ENCODE measurements around the gene ZCCHC17. TPM values are rescaled to one million over a fixed set of nuclear protein-coding genes. Genes with fewer than 3 reads are reported as not detected.

The ZCCHC17 gene
- total RNA-seq, 1 experiment from 2014 or later = 30.2 TPM

DNA sequence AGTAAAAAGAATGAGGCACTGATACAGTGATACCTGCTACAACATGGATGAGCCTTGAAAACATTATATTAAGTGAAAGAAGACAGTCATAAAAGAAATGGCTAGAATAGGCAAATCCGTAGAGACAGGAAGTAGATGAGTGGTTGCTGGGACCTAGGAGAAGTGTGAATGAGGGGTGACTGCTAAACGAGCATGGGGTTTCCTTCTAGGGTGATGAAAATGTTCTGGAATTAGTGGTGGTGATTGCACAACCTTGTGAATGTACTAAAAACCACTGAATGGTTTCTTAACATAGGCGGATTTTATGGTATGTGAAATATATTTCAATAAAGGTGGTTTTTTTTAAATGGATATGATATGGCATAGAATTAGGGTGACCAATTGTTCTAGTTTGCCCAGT lies 103.6 kb downstream of the ZCCHC17 start:
- Histone ChIP-seq H3K9me3 (ENCODE audit: low read length) (no peaks in the 10 kb centered on the region), H3K9ac (ENCODE audit: low read length) (no peak overlapping the region), H3K9me2 (replicated peaks; ENCODE audit: low read length) (no peaks in the 10 kb centered on the region), H2AFZ (ENCODE audit: low read length) (no peak overlapping the region), H3K79me2 (ENCODE audit: low read length) (no peaks in the 10 kb centered on the region), H3K4me3 (ENCODE audit: low read length) (no peak overlapping the region), H3F3A (ENCODE audit: low read length, unreplicated experiment) (no peaks in the 10 kb centered on the region), H4K20me1 (ENCODE audit: low read length) (no peaks in the 10 kb centered on the region), H3K4me1 (ENCODE audit: insufficient read depth, low read length) (no peaks in the 10 kb centered on the region), H3K4me2 (ENCODE audit: low read length) (no peak overlapping the region), H3K27ac (ENCODE audit: low read length) (no peak overlapping the region), H3K36me3 (ENCODE audit: low read depth, low read length) (no peaks in the 10 kb centered on the region), H3K27me3 (ENCODE audit: low read length) (no peaks in the 10 kb centered on the region)
- ATAC-seq (no peak), DNase-seq (no peak)
- CTCF ChIA-PET = no interaction called here
- POLR2A ChIA-PET (ENCODE audit: unreplicated experiment) = no interaction called here
- TF ChIP-seq EZH2 (IDR thresholded peaks at IDR 0.05; ENCODE audit: low read length, unreplicated experiment) (no peak), EZH2phosphoT487 (IDR thresholded peaks at IDR 0.05; ENCODE audit: borderline replicate concordance, low read length) (no peak)
- TF ChIP-seq, protein P1, sequence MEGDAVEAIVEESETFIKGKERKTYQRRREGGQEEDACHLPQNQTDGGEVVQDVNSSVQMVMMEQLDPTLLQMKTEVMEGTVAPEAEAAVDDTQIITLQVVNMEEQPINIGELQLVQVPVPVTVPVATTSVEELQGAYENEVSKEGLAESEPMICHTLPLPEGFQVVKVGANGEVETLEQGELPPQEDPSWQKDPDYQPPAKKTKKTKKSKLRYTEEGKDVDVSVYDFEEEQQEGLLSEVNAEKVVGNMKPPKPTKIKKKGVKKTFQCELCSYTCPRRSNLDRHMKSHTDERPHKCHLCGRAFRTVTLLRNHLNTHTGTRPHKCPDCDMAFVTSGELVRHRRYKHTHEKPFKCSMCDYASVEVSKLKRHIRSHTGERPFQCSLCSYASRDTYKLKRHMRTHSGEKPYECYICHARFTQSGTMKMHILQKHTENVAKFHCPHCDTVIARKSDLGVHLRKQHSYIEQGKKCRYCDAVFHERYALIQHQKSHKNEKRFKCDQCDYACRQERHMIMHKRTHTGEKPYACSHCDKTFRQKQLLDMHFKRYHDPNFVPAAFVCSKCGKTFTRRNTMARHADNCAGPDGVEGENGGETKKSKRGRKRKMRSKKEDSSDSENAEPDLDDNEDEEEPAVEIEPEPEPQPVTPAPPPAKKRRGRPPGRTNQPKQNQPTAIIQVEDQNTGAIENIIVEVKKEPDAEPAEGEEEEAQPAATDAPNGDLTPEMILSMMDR (conservative IDR thresholded peaks at IDR 0.05; ENCODE audit: low read depth, low read length) = no peak
- intact Hi-C loops (cut with micrococcal nuclease) = no loop called here
- no TSS peak for BruUV-seq (replicated peaks)

DNA sequence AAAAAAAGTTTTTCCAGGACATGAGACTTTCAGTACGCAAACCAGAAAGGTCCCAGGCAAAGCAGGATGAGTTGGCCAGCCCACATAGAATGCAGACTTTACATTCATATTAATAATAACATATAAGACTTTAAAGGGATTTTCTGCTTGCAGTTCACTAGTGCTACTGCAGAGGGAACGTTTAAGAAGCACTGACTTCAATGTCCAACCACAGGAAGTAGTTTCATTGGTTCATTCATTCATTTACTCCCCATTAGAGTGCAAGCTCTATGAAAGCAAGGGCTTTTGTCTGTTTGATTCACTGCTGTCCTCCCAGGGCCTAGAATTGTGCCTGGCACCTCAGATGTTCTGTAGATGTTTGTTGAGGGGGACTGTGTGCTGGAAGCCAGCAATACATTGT lies 104.4 kb downstream of the ZCCHC17 start:
- Histone ChIP-seq H3K27ac (ENCODE audit: low read length) (no peak overlapping the region), H3K4me1 (ENCODE audit: insufficient read depth, low read length) (no peaks in the 10 kb centered on the region), H3K79me2 (ENCODE audit: low read length) (no peaks in the 10 kb centered on the region), H3K4me3 (ENCODE audit: low read length) (no peak overlapping the region), H4K20me1 (ENCODE audit: low read length) (no peaks in the 10 kb centered on the region), H3K27me3 (ENCODE audit: low read length) (no peaks in the 10 kb centered on the region), H3K4me2 (ENCODE audit: low read length) (no peak overlapping the region), H3K9me2 (replicated peaks; ENCODE audit: low read length) (no peaks in the 10 kb centered on the region), H2AFZ (ENCODE audit: low read length) (no peak overlapping the region), H3F3A (ENCODE audit: low read length, unreplicated experiment) (no peaks in the 10 kb centered on the region), H3K9me3 (ENCODE audit: low read length) (no peaks in the 10 kb centered on the region), H3K36me3 (ENCODE audit: low read depth, low read length) (no peaks in the 10 kb centered on the region), H3K9ac (ENCODE audit: low read length) (no peak overlapping the region)
- DNase-seq (no peak), ATAC-seq (no peak)
- no peak for TF ChIP-seq EZH2 (IDR thresholded peaks at IDR 0.05; ENCODE audit: low read length, unreplicated experiment)
- TF ChIP-seq, protein P1 (conservative IDR thresholded peaks at IDR 0.05; ENCODE audit: low read depth, low read length) = 0 out of 2 replicates have a peak, but pooled peaks have one; percentile 15
- intact Hi-C loops (cut with micrococcal nuclease) = no loop called here
- ChIA-PET POLR2A (ENCODE audit: unreplicated experiment) (no interaction called here), CTCF (no interaction called here)
- BruUV-seq (replicated peaks) = no TSS peak

DNA sequence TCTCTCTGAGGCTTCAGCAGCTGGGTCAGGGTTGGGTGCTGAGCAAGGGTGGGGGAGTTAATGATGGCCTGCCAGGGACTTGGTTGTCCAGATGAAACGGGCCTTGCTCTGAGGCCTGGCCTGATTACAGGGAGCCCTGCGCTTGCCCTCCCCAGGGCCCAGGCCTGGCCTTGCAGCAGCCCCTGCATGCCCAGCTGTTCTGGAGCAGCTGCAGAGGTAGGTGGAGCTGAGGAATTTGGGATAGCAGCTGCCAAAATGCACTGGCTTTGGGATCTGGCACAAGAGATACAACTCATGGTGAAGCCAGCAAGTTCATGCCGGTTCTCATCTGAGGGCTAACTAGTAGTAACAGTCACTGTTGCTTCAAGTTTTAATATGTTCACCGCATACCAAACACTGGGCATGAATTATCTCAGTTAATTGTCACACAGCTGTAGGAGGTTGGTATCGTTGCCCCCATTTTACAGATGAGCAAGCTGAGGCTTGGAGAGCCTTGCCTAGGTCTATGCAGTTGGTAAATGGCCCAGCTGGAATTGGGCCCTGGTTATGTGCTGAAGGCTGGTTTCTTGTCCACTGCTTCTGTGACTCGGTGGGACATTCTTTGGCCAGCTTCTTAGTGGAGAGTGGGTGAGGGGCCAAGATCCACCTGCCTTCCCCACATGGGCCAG lies 108.9 kb downstream of the ZCCHC17 start:
- no peaks in the 10 kb centered on the region for H3K36me3 ChIP-seq (ENCODE audit: low read depth, low read length)
- no peaks in the 10 kb centered on the region for H3K27me3 ChIP-seq (ENCODE audit: low read length)
- no peak overlapping the region for H3K27ac ChIP-seq (ENCODE audit: low read length)
- TF ChIP-seq EZH2phosphoT487 (IDR thresholded peaks at IDR 0.05; ENCODE audit: borderline replicate concordance, low read length) (no peak), EZH2 (IDR thresholded peaks at IDR 0.05; ENCODE audit: low read length, unreplicated experiment) (no peak)
- TF ChIP-seq, protein P1 (conservative IDR thresholded peaks at IDR 0.05; ENCODE audit: low read depth, low read length) = no peak
- H3K79me2 ChIP-seq (ENCODE audit: low read length) = no peaks in the 10 kb centered on the region
- no peaks in the 10 kb centered on the region for H3K4me1 ChIP-seq (ENCODE audit: insufficient read depth, low read length)
- H3K9me2 ChIP-seq (replicated peaks; ENCODE audit: low read length) = no peaks in the 10 kb centered on the region
- intact Hi-C loops (cut with micrococcal nuclease) = no loop called here
- H4K20me1 ChIP-seq (ENCODE audit: low read length) = no peaks in the 10 kb centered on the region
- ChIA-PET CTCF (no interaction called here), POLR2A (ENCODE audit: unreplicated experiment) (no interaction called here)
- H3K4me3 ChIP-seq (ENCODE audit: low read length) = no peak overlapping the region
- H3K4me2 ChIP-seq (ENCODE audit: low read length) = no peak overlapping the region
- BruUV-seq (replicated peaks) = no TSS peak
- H3K9me3 ChIP-seq (ENCODE audit: low read length) = no peaks in the 10 kb centered on the region
- DNase-seq (no peak), ATAC-seq (no peak)
- H2AFZ ChIP-seq (ENCODE audit: low read length) = no peak overlapping the region
- H3F3A ChIP-seq (ENCODE audit: low read length, unreplicated experiment) = no peaks in the 10 kb centered on the region
- H3K9ac ChIP-seq (ENCODE audit: low read length) = no peak overlapping the region

Data from PC-3 (cell line).